GM18873 (cell line): ENCODE measurements around the gene CPVL.

ENCODE experiments used
- ATAC-seq: cut with Tn5 transposase; IDR thresholded peaks from one replicate; pipeline ENCODE4 v1.9.1; 2021; ENCODE audit warnings: mild to moderate bottlenecking, moderate library complexity, moderate number of reproducible peaks; ENCODE audit not compliant: unreplicated experiment, low FRiP score

Gene CPVL

GRCh38 chr7:28984631-28985030 is 161.7 kb downstream of the CPVL start:
- ATAC-seq: no peak

DNA sequence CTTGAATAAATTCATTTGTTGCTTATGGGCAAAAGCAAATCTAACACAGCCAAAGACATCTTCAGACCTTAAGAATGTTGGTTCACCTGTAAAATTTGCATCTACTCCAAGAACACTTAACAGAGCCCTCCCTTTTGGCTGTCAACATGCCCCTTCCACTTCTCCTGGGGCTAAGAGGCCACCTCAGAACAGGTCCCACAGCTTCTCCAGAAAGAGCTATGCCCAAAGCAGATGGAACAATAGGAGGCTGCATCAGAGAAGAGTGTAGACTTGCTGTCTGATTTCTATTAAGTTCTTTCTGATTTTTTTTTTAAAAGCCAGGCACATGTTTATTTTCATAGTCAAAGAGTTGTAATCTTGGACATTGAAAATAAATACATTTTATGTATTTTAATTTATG is 162.1 kb downstream of the CPVL start:
- ATAC-seq: no peak

GRCh38 chr7:28983396-28984190 is 162.7 kb downstream of the CPVL start:
- no peak for ATAC-seq

DNA sequence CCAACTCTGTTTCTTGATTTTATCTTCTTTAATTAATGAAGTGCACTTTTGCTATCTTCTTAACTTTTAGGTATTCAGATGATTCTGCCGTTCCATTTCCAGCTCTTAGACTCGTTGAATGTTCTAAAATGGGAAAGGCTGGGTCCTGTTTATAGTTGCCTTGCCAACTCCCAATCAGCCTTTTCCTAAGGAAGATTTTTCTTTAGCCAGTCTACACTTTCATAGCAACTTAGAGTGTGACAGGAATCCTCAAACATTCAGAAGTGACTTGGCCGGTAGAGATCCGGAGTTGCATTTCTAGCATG is 165.2 kb downstream of the CPVL start:
- no peak for ATAC-seq

GRCh38 chr7:28980451-28981160 is 165.7 kb downstream of the CPVL start:
- ATAC-seq: no peak

DNA sequence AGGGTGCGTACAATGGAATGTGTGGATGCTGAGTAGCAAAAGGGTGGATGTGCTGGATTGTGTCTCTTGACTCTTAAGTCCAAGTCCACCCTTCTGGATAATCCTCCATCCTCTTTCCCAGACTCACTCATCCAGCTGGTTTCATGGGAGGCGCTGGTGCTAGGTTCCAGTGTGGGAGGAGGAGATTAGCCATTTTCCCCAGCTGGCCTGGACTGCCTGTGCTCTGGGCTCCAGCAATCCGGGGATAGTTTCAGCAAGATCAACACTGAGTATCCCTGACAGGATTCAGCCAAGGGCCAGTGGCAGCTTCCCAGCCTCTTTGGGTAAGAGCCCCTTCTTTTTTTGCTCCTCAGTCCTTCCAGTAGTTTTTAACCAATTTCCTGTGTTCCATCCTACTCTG is 166.6 kb downstream of the CPVL start:
- ATAC-seq: no peak

- ATAC-seq: no peak
Observed at GRCh38 chr7:28977881-28978280, 168.5 kb downstream of the CPVL start.

- ATAC-seq: no peak
Observed at GRCh38 chr7:28976022-28976421, 170.3 kb downstream of the CPVL start.

DNA sequence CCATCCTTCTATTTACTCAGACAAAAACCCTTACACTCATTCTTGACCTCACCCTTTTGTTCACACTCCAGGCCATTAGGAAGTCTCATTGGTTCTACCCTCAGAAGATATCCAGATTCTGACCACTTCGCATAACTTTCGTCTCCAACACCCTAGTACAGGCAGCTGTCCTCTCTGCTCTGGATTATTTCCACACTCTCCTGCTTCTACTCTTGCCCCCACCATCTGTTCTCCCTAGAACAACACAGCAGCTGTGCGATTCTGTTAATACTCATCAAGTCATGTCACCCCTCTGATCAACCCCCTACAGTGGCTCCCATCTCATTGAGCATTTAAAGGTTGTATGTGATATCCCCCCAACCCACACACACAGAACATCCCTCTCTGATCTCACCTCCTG is 172.7 kb downstream of the CPVL start:
- ATAC-seq: no peak

DNA sequence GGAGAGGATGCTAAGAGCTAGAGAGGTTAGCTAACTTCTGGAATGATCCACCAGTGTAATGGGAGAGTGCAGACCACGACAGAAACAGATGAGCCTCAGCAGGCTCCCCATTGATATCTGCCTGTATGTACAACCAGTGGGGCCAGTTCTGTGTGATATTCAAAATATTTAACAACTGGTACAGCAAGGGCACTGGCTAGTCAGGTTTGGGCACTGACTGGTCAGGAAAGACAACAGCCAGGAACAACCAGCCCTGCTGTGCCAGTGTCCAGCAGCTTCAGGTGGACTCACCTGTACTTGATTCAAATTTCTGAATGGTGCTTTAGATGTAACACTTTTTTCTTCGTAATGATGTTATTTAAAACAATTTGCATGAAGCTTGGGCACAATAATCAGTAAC is 182.3 kb downstream of the CPVL start:
- no peak for ATAC-seq

DNA sequence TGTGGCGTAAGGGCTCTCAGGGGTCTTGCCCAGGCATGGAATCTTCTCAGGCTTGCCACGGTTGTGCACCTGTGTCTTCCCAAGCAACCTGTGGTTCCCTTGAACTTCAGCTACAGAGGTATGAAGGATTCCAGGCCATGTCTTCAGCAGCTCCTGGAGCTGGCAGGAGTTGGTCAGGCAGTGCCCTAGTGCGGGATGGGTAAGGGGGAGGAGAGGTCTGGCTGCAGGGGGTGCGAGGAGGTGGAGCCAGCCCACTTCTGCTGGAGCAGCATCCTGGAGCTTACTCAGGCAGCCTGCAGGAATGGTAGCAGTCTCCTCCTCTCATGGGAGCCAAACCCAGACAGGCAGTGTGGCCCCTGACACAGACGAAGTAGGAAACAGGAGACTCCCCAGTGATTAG is 184.4 kb downstream of the CPVL start:
- no peak for ATAC-seq

DNA sequence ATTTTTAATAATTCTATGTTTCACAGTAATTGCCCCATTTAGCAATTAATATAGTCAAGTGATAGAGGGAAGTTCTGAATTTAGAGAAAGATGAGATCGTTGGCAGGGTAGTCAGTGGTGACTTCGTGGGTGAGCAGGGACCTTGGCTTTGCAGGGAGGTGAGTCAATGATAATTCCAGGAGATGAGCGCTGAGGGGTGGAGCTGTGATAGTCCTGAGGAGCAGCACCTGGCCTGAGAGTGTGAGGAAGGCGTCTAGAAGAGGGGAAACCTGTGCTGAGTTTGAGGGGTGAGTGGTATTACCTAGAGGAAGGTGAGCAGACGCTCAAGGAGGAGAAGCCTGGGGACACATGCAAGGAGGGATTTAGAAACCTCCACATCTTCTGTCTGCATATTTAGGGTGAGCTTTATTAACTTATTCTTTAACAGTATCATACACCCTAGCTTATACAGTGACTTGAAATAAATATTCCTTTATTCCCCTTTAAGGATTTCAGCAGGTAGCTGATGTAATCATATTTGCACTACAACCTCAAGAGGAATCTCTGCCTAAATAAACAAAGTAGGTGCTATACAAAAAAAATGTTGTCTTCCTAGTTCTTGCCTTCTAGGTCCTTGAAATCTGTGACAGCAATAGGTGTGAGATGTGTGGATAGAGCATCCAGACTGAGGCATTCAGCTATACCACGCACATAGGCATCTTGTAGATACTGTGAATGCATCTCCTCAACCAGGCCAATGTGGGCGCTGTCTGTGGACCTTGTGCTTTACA is 186.1 kb downstream of the CPVL start:
- no peak for ATAC-seq

- ATAC-seq: no peak
Observed at GRCh38 chr7:28958980-28959347, 187.4 kb downstream of the CPVL start.

GRCh38 chr7:28958235-28958979 is 187.9 kb downstream of the CPVL start, which contains the start of gene TRIL:
TSS of gene TRIL (minus strand) at chr7:28958330. CDS start at chr7:28958046, 284 bp downstream.
- ATAC-seq: no peak

- ATAC-seq: no peak
Observed at GRCh38 chr7:28957751-28958234, 188.5 kb downstream of the CPVL start.

- ATAC-seq: no peak
Observed at GRCh38 chr7:28957064-28957750, 189.1 kb downstream of the CPVL start.

DNA sequence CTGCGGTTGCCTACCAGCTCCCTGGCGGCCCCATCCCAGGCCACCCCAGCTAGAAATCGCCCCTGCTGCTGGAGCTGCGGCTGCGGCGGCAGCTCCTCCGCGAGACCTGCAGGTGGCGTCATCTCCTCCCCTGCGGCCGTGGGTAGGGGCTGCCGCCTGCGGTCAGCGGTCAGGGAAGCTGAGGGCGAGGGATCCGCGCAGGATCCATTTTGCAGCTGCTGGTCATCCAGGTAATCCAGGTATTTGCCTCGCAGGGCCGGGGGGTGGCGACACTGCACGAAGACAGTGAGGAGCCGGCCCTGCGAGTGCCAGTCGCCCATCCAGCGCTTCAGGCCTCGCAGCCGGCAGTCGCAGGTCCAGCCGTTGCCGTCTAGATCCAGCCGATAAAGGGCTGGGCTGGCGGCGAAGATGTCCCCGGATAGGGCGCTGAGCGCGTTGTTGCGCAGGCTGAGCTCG is 189.7 kb downstream of the CPVL start:
- no peak for ATAC-seq

GRCh38 chr7:28955718-28956607 is 190.4 kb downstream of the CPVL start:
- ATAC-seq: no peak

- ATAC-seq: no peak
Observed at GRCh38 chr7:28955356-28955717, 191.0 kb downstream of the CPVL start.
